GM18526 (cell line): ENCODE measurements around the gene ASTN2.

Experiments used
- POLR2A ChIP-seq: IDR thresholded peaks from 3 replicates; pipeline ENCODE4 v1.6.1; 2011; ENCODE audit not compliant: insufficient read length; ENCODE audit errors: extremely low read depth

ASTN2 gene

DNA sequence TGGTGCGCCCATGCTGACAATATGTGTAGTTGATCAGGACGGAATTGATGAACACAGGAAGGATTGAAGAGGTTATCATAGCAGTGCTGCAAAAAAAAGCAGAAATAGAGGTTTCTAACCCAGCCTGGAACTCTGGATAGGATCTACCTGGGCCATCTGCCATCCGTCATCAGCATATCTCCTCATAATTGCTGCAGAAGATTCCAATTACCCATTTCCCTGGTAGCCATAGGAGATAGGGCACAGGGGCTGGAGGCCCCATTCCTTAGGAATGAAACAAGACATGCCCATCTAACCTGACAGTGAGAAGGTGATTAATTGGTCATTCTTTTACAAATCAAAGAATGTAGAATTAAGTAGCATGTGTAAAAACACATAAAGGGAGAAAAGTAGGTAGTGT, 788.1 kb downstream of the ASTN2 start:
- TF ChIP-seq POLR2A: no peak

DNA sequence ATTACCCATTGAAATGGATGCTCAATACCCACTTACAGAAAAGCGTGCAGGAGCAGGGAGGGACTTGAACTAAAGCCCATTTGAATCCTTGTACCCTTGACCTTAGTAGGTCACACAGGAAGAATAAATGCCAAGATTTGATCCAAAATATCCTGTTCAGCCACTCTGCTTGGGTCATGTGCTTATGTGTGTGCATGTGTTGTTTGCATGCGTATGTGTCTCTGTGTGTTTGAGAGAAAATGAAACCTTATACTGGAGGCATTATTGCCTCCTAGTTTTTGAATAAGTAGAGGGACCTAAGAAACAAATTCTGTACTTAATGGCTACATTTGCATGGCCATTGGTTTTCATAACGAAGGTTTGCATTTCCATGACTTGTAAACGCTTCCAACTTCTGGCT, 791.1 kb downstream of the ASTN2 start:
- no peak for TF ChIP-seq POLR2A

DNA sequence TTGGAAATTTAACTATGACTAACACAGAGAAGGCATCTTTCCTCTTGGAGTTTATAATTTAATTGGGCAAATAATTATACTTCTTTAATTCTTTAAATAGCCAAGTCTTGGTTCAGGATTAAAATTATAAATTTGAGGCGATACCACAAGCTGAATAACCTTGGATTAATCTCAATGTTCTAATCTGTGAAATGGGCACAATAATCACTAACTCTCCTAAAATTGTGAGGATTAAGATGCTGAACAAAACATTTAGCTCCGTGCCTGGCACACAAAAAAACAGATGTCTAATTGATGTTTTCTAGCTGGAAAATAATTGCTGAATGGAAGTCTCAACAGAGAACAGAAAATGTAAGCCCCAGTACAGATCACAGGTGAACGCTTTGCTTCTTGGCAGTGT, 797.5 kb downstream of the ASTN2 start:
- no peak for TF ChIP-seq POLR2A

DNA sequence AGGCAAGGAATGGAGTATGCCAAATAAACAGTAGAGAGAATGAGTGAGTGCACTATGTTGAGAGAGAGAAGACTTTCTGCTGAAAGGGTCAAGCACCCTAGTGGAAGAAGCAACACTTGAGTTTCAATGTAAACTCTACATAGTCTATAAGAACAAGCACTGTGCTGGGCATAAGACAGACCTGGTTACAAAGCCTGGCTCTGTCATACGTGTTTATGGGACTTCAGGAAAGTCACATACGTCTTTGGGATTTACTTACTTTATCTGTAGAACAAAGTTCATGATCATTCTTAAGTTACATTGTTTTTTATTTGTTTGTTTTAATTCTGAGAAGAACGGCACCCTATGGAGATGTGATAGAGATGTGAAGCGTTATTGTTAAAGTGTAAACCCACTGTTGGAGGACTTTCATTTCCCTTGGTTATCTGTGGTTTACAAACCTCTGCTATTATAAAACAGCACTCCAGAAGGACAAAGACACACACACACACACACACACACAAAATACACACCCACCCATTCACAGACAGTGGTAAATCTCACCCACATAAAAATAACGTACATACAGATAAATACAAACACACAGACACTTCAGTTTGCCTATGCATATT, 798.4 kb downstream of the ASTN2 start:
- no peak for TF ChIP-seq POLR2A

DNA sequence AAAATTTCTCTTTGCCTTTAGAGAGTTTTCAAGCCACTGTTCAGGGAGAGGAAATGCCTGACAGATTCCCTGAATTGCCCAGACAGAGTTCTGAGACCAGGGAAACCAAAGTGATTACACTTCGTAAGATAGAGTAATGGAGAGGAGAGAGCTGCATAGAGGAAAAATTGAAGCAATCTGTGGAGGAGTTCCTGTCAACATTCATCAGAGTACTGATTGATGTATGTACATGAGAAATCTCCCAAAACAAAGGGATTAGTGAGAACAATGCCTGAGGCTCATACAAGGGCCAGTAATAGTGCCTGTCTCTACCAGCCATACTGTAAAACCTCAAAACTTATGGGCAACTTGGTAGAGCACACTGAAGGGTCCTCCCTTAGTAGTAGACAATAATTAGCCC, 806.8 kb downstream of the ASTN2 start:
- no peak for TF ChIP-seq POLR2A

DNA sequence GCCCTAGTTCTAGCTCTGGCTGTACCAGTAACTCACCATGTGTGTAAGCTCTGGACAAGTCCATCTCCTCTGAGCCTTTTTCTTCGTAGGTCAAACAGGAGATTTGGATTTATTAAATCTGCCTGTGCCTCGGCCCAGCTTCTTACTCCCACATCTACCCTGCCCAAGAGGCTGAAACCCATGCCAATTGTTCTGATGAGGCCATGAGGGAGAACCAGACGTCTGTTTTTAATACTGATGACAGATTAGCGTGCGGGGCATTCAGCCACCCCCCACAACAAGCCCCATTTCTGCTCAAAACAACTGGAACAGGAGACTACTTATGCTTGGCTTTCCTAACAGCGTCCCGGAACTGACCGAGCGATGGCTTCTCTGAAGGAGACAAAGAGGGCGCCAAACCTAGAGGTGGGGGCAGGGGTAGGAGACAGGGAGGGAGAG, 808.9 kb downstream of the ASTN2 start:
- TF ChIP-seq POLR2A: no peak

DNA sequence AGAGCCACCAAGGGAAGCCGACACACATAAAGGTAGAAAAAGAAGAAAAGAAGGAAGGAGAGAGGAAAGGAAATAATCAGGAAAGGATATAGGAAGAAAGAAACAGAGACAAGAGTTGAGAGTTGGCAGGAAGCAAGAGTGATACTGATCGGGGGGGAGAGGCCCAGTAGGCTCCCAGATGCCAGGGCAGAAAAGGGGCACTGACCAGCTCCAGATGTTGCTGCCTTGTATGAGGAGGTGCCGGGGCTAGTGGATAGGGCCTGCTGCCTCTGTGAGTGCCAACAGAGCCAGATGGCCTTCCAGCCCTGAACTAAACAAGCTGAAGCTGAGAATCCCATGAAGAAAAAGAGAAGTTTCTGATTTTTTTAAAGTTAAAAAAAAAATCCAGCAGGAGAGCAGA, 809.8 kb downstream of the ASTN2 start:
- TF ChIP-seq POLR2A: no peak

DNA sequence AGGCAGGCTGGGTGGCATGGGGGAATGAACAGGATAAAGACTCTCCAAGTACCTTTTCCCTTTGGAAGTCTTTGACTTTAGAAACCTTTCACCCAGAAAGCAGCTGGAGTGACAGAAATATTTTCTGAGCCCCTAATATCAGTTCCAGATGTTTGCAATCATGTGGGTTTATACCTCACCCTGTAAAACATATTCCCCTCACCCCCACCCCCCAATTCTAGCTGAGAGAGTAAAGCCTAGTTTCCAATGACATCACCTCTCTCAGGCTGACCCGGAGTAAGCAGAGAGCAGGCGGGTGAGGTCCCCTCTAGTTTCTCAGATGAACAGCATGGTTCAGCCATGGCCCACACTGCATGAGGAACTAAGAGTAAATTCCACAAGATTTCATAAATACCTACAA, 810.6 kb downstream of the ASTN2 start:
- no peak for TF ChIP-seq POLR2A

DNA sequence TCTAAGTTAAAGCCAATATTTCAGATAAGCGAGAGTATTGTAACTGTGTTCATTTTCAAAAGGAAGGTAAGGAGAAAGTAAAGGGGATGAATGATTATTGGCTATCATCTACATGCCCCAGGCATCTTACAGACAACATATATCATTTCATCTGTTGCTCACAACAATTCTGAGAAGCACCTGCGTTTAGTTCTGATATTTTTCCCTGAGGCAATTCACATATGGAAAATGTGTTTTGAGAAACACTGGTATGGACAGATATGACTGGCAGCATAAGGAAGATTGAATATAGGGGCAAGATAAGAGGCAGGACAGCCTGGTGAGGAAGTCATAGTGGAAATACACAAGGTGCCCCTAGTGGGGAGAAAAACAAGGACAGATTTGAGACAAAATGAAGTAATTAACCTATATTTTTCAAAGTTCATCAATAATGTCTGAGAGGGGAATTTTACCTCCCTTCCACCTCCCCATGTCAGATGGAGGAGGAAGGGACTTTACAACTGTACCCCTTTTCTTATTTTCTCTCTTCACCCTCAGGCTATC, 815.4 kb downstream of the ASTN2 start:
- TF ChIP-seq POLR2A: no peak

DNA sequence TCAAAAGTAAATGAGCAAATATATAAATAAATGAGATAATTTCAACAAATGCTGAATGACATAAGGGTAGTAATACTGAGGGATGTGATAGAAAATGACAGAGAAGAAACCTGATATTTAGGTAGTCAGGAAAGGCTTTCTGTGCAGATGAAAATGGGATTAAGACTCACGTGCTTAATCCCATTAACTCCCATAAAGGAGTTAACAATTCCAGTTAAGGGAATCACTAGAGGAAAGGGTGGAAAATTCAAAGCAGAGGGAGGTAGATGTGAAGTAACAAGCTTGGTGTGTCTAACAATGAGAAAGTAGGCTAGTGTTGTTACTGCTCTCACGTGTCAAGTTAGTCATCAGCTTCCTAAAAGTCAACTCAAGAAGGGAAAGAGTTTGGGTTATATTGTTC, 818.2 kb downstream of the ASTN2 start:
- no peak for TF ChIP-seq POLR2A

DNA sequence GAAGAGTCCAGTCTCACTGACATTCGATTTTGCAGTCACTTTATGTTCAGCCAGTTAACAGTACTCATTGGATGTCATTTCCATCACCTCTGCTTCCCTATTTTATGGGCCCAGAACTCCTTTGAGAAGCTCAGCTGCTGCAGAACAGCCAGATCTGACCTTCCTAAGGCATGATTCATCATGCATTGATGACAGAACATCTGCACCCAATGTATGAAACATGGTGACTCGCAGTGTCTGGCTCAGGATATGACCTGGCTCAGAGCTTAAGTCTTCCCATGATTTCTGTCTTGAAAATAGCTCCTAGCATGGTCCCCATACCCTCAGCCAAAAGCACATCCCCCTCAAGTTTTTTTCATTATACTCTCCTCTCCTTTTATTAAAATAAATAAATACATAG, 820.3 kb downstream of the ASTN2 start:
- no peak for TF ChIP-seq POLR2A

DNA sequence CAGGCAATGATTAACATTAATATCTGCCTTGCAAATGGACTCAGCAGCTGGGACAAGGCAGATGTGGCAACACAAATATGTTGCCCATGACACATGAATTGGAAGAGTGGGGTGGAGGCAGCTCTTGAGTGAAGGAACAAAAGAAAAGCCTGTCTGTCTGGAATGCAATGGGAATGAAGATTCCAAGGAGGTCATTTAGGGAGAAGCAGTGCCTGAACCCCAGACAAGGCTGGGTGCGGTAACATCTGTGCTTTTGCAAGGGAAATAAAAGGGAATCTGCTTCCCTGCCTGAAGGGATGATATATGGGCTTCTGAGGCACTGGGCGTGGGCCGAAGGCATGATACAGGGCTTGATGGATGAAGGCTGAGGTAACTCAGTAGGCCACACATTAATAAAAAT, 821.9 kb downstream of the ASTN2 start:
- TF ChIP-seq POLR2A: no peak

DNA sequence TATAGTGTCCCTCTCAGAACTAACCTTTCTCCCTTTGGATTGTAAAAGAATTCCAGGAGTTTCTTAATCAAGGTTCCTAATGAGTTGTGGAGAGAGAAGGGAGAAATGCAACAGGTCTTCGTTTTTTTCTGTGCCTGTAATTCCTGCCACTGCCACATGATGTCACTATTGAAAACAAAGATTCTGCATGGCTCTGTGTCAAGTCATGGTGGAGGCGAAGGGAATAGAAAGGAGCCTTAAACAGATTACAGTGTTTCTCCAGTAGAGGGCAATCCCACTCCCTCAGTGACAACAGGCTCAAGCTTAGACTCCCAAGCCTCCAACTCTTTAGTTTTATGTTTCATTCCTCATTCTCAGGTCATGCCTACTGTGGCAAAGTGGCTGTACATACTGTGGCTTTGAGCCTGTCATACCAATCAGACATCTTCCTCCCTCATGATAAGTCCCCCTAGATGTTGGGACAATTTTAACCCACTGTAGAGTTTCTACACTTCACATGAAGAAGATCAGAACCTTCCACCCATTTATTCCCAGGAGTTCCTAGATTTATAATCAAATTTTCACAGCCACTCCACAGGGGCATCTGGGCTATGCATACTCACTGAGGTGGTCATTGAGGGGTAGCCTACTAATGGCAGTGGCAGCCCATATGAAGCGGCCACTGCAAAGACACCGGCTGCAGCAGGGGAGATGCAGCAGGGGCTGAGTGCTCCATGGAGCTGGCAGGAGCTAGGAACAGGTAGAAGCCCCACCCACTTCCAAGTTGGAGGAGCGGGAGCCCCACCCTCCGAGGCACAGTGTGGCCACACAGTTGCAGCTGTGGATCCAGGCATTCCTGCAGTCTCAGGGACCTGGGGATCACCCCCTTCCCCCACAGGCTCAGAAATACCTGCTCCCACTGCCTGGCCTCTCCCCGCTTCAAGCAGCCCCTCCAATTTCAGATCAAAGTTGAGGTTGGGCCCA, 825.2 kb downstream of the ASTN2 start:
- no peak for TF ChIP-seq POLR2A

DNA sequence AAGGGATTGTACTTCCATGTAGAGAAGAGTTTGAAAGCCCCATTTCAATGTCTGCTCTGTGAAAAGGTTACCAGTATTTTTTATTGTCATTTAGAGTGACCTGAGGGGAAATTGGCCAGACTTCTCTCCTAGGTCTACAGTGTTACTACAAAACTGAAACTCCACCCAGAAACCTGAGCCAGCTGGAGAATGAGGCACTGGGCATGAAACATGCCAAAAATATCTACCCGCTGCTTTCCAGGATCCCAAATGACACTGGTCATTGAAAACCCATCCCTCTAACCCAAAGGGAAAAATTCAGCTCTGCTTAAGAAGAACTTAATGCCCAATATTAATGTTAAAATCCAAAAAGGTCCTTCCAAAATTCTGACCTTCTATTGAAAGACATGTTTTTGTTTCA, 826.9 kb downstream of the ASTN2 start:
- TF ChIP-seq POLR2A: no peak

DNA sequence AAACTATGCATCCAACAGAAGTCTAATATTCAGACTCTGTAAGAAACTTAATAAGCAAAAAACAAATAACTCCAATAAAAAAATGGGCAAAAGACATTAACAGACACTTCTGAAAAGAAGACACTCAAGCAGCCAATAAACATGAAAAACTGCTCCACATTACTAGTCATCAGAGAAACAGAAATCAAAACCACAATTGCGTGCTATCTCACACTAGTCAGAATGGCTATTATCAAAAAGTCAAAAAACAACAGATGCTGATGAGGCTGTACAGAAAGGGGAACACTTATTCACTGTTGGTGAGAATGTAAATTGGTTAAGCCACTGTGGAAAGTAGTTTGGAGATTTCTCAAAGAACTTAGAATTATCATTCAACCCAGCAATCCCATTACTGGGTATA, 829.0 kb downstream of the ASTN2 start:
- no peak for TF ChIP-seq POLR2A

DNA sequence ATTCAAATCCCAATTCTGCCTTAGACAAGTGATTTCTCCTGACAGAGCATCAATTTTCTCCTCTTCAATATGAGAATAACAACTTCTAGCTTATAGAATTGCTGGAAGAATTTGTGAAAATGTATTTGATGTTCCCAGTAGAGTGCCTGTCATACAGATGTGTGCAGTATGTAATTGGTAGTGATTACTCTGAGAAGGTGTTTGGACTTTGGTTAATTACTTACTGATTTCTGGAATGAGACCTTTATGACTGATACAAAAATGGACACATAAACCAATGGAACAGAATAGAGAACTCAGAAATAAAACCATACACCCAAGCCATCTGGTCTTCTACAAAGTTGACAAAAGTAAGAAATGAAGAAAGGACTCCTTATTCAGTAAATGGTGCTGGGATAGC, 829.7 kb downstream of the ASTN2 start:
- no peak for TF ChIP-seq POLR2A
